GM21526 (cell line): ENCODE measurements around the gene GAD1.

Source experiments
- ATAC-seq: cut with Tn5 transposase; IDR thresholded peaks from one replicate; pipeline ENCODE4 v1.9.1; 2021; ENCODE audit warnings: moderate library complexity; ENCODE audit not compliant: unreplicated experiment, low FRiP score

Gene GAD1

DNA sequence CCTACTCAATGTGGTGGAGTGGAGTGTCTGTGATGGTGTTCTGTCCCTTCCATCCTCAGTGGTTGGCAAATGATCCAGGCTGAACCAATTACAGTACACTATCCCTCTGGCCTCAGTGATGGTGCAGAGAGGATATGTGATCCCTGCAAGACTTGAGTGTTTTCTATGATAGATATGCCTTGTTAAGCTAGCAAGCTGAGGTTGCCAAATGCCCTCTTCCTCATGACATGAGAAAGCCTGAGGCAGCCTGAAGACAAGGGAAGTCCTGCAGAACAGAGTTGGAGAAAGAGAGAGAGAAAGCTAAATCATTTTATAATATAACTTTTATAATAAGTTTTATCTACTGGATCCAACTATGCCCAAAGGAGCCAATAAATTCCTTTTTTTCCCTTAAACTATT lies 70.8 kb downstream of the GAD1 start:
- no peak for ATAC-seq

DNA sequence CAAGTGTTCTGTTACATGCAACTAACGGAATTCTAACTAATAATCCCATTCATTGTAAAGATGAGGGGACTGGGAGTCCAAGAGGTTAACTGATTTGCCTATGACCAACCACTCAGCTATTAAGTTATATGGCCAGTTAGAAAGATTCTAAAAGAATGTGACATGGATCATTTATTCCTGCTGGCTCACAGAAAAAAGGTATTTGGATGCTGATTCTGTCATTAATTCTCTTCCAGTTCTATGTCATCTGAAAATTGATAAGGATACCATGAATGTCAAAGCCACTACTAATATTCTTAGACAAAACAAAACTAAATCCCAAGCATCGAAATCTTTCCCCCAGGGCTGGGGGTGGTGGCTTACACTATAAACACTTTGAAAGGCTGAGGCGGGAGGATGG lies 71.2 kb downstream of the GAD1 start:
- ATAC-seq: no peak

DNA sequence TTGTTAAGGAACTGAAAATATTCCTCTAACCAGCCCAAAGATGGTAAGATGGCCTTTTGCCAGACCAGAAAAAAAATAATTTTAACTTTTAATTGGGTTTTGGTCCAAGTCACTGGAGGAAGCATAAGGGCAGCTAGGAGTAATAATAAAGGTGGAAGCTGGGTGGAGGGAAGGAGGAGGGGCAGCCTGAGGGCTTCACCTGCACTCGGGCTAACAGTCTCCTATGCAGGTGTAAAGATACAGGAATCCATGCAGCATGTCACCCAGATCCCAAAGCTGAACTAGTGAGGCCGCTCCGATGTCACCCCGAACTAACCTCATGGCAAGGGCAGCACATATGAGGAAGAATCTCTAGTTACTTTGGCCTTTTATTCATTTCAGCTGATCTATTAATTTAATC lies 75.2 kb downstream of the GAD1 start:
- ATAC-seq: no peak

DNA sequence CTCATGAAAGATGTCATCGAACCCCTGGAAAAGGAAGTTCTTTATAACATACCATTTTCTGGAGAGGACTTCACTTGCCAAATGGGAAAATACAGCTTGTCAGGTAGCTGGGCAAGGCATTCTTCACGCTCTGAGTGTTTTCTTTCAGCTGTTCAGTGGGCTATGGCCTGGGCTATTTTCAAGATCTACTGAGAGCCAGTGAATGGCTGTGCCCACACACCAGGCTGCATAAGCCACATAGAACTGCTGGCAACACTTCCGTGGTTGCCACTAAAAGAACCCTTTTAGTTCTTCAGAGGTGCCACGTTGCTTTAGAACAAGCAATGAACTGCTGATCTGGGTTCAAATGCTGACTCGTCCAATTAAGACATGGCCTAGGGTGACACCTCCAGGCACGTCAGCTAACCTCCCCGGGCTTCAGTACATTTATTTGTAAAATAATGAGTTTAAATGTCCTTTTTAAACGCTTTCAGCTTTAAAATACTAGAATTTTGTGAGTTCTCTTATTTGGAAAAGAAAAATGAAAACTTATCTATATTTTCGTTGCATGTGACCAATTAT lies 75.8 kb downstream of the GAD1 start:
- no peak for ATAC-seq

- no peak for ATAC-seq
Measured at GRCh38 chr2:170895023-170895757, 78.5 kb downstream of the GAD1 start.

- no peak for ATAC-seq
Measured at GRCh38 chr2:170896622-170897021, 79.9 kb downstream of the GAD1 start.

DNA sequence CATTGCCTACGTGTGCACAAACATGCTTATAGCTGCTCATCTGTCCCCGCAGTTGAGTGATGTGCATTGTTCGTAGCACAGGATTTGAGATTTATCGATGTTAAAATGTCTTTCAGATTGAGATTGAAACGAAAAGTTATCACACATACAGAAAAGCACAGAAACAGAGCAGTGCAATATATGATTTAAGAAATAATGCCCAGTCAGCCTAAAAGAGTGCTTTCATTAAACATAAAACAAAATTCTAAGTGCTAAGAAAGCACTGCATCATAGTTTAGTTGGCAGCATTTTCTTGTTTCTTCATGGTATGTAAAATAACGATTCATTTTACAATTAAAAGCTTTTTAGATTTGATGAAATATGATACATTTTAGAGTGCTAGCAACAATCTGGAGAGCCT lies 80.4 kb downstream of the GAD1 start:
- ATAC-seq: no peak

DNA sequence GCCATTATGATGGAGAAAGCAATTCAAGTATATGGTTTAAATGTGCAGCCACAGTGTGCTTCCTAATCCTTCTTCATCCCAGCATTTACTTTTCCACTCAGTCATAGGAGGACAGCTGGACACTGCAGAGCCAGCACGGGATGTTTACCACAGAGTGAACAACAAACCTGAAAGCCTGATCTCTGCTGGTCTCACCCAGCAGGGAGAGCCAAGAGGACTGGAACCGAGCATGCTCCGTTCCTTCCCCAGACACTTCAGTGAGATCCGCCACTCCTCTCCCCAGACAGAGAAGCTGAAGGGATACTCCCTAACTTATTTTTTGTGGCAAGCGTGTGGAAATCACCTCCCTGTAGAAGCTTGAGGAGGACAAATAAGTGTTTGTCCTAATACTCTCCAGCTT lies 89.2 kb downstream of the GAD1 start:
- ATAC-seq: no peak
